GM10847 (cell line): ENCODE results near the gene SNX15.

ENCODE experiments used
- POLR2A ChIP-seq: IDR thresholded peaks from 2 replicates; pipeline ENCODE4 v1.6.1; 2011; ENCODE audit not compliant: insufficient read length; ENCODE audit errors: extremely low read depth

SNX15 gene

GRCh38 chr11:65085446-65085845 lies 58.2 kb downstream of the SNX15 start:
- no peak for TF ChIP-seq POLR2A

GRCh38 chr11:65086809-65087208 lies 59.6 kb downstream of the SNX15 start:
- no peak for TF ChIP-seq POLR2A

DNA sequence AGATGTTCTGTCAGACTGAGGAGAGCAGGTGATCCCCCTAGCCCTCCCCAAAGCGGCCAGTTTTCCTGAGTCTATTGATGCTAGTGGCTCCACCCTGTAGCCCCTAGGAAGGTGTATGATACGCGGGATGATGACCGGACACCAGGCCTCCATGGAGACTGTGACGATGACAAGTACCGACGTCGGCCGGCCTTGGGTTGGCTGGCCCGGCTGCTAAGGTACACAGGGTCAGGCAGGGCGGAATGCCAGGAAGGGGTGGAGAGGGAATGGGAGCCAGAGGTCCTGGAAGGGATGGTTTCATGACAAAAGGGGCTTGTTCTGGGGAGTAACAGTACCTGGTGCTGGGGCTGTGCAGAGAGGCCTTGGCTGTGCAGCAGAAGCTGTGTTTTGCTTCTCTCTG lies 60.0 kb downstream of the SNX15 start:
- no peak for TF ChIP-seq POLR2A

- no peak for TF ChIP-seq POLR2A
These were observed 60.6 kb downstream of the SNX15 start for GRCh38 chr11:65087827-65088226.

GRCh38 chr11:65089621-65090020 lies 62.4 kb downstream of the SNX15 start:
- TF ChIP-seq POLR2A, result no peak
